Fibroblast of skin of abdomen (primary cell): ENCODE measurements around the gene OPCML.

Source experiments
- DNase-seq: peaks from one replicate; pipeline ENCODE4 v3.0.0-alpha.2; 2013

The OPCML gene

DNA sequence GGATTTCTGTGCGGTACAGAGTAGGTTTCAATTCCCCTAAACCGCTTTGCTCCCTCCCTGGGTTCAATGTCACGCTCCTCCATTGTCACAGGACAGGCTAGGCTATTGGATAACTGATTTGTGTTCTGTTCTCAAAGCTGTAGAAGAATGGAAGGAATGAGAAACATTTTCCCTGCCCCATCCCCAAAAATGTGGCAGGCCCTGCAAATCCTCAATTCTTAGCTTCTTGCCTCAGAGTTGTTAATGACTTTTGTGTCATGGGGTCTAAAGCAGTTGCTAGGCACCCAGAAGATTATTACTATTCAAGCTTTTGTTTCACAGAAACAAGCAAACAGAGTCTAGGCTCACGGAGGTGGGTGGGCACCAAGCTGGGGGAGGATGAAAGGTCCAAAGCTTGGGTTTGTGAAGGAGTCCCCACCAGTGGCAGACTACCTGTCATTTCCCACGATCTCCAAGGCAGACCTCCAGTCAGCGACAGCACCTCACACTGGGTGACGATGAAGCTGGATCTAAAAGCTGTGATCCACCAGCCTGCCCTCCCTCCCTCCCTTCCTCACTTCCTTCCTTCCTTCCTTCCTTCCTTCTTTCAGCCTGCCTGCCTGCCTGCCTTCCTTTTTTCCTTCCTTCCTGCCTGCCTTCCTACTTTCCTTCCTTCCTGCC, 1080.2 kb downstream of the OPCML start:
- peak; percentile 39 for DNase-seq

DNA sequence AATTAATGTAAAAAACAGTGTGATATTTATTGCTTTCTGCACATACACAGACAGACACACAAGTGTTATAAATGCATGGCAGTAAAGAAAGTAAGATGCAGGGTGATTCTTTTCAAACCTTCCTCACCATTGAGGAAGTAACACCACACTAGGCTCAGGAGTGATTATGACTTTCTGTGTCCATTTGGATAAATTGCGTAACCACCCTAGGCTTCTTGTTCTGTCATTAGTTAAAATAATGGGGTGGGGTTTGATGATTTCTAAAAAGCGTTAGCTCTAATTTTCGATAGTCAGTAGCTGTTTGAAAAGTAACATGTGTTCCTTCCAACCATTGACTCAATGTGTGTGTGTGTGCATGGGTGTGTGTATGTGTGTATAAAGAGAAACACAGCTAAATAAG, 1081.7 kb downstream of the OPCML start:
- no peak for DNase-seq

DNA sequence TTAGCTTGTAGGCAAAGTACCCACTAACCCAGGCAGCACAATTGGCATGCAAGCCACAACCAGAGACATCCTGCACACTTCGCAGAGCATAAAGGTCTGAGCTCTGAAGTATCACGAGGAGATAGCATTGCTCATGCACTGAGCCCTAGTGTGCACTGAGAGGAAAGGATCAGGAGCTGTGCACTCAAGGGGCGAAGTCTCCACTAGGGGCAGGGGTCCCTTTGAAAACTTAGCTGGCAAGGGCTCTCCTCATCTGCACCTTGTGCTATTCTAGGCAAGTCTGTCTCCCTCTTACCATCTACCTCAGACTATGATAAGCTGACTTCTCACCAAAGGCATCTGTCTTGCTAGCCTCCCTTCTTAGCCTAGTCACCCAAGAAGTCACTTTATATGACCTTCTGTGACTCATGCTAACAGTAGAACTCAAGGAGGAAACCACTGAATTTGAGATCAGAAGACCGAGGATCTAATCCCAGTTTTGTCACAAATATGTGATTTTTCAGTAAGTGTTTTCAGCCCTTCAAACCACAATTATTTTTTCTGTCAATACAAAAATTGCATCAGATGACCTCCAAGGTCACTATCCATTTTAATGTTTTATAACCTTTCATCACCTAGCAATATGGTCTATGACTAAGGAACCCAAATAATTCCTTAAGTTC, 1083.8 kb downstream of the OPCML start:
- peak; percentile 93 for DNase-seq

DNA sequence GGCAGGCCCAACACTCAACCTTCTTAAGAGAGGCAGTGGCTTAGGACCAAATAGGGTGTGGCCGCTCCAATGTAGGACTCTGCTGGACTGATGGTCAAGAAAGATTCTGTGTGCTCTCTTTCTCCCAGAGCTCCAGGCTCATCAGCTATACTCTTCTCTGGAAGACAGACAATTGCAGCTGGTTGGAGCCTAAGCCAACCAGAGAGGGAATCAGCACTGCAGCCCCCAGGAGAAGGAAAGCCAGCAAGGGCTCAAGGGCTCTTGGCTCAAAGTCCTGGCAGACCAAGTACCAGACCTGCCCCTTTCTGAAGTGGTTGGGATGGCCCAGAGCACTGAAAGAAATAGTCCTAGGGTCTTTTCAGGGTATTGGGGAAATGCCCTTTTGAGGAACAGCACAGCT, 1084.5 kb downstream of the OPCML start:
- no peak for DNase-seq

DNA sequence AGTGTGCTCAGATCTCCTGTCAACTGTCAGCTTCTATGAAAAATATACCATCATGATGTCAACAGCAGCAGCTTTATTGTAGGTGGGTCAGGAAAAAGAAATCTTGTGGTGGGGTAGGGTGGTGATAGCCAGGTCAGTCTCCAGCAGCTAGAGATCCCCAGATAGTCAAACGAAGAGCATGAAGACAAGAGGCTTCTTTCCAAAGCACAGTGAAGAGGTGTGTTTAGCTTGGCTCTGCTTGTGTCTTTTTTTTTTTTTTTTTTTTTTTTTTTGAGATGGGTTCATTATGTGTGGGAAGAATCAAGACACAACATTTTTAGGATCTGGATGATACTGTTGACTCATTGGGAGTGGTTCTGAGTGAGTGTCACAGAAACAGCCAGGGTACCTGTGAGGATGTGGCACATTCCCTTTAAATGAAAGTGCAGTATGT, 1086.4 kb downstream of the OPCML start:
- peak; percentile 77 for DNase-seq

DNA sequence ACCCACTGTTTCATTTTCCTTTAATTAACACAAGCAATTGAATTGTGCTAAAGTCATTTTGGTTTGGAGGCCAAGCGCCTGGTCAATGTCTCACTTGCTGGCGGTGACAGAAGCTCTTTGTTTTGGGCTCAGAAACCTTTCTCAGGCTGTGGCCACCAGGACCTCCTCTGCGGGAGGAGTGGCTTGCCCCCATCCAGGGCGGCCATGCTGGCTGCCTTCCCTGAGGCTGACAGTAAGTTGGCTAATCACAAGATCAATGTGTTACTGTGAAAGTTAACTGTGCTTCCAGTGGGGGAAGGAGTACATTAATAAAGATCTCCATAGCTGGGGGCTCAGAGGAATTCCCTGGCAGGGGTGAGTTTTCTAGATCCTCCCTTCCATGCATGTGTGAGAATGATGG, 1087.4 kb downstream of the OPCML start:
- DNase-seq: peak; percentile 44

DNA sequence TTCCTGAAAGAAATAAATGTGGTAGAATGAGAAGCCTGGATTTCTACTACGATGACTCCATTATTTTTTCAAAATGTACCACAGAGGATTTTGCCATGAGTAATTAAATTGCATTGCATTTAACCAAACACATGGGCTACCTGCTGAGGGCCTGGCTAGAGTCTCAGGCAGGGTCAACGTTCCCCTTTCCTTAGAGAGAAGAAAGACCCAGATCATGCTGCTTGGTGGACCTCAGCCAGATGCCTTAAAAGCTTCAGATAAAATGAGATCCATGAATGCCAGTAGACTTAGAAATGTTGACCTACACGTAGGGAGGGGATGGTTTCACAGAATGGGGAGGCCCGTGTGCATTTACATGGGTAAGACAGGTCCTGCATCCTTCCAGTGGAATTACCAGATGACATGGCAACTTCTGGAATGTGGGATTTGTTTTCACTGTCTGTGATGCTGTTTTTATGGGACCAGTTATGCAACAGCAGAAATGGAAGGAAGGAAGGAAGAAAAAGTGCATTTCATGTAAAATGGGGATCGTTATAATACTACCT, 1092.5 kb downstream of the OPCML start:
- peak; percentile 48 for DNase-seq

DNA sequence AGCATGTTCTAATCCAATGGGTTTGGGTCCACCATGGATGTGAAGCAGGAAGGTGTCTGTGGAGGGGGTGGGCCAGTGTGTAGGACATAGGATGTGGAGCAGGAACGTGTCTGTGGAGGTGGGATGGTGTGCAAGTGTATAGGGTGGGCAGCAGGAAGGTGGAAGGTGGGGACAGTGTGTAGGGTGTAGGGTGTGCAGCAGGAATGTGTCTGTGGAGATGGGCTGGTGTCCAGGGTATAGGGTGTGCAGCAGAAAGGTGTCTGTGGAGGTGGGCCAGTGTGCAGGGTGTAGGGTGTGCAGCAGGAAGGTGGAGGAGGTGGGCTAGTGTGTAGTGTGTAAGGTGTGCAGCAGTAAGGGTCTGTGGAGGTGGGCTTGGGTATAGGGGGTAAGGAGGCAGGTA, 1093.9 kb downstream of the OPCML start:
- DNase-seq: no peak

DNA sequence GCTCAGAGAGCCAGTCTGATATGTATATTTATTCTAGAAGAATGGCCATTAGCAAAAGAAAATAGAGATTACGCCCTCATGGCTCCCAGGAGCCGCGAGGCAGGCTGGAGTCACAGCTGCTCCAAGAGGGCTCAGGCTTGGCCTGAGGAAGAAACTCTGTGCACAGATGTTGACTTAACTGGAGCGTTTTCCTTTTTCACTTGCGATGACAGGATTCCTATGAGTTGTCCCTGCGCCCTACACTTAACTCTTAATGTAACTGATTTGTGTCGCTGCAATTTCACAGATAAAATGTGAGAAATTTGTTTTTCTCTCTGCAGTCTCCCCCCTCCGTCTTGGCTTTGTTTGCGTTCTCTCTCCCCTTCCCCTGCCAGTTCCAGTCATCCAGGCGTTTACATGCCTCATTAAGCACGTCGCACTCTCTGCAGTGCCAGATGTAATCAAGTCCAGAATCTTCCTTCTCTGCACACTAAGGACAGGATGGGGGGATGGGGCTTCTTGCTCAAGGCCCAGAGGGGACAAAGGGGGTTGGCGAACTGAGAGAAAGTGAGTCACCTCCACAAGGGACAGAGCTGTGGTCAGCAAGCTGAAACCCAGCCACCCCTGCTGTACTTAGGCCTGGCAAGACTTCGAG, 1101.8 kb downstream of the OPCML start:
- peak; percentile 38 for DNase-seq

DNA sequence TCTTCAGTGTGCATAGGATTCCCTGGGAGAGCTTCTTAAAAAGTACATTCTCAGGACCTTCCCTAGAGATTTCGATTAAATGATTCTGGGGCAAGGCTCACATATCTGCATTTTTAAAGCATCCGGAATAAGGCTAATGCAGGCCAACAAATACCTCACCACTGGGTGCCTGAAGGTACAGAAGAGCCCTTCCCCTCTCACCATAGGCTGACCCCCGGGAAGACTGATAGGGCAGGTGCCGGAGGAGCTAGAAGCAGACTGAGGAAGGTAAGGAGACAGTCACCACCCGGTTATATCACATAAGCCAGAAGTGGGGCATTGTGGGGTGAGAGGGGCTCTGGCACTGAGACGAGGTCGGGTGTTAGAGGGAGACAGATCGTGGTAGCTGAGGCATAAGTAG, 1102.6 kb downstream of the OPCML start:
- DNase-seq: no peak

DNA sequence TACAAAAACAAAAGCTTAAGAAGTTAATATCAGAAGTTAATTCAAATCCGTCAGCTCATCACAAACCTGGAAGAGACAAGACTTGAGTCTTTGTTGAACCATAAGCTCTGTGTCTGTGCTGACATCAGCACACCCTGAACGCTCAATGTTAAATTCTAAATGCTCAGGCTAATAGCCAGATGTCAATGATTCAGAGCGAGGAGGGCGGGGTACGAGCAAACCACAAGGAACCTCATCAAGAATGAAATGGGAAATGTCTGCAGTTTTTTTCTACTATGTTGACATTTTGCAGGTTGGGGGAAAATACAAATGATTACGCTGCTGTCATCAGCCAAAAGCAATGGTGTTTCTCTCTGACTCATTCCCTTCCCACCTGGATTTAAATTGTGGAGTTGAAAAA, 1104.7 kb downstream of the OPCML start:
- peak; percentile 91 for DNase-seq

DNA sequence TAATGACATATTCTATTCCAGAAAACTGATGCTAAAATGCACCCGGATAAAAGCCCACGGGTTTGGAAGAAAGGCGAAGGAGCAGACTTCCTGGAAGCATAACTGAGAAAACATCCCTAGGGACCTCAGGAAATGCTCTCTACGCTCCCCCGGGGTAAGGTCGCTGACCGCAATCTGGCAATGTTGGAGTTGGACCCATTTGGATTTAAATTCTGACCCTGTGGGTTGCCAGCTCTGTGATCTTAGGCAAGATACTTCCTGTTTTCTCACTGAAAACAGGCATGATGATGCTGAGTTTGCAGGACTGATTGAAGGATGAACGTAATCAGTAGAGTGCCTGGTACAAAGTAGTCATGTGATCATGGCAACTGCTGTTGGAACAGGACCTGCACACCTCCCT, 1107.9 kb downstream of the OPCML start:
- DNase-seq: no peak

DNA sequence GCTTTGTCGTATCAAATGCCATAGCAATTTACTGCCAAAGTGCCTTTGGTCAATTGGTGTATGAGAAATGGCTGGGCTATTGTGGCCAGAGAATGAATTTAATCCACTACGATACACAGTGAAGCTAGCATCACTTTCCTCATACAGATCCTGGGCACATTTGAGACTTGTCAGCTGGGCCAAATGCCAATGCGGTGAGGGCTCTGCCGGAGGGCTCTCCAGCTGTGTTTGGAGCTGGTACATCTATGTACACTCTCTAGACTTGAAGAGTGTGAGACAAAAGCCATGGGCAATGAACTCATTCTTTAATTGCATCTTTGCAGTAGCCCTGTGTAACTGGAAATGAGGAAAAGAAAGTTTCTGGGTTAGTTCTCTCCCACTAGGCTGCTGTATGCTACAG, 1109.0 kb downstream of the OPCML start:
- no peak for DNase-seq

DNA sequence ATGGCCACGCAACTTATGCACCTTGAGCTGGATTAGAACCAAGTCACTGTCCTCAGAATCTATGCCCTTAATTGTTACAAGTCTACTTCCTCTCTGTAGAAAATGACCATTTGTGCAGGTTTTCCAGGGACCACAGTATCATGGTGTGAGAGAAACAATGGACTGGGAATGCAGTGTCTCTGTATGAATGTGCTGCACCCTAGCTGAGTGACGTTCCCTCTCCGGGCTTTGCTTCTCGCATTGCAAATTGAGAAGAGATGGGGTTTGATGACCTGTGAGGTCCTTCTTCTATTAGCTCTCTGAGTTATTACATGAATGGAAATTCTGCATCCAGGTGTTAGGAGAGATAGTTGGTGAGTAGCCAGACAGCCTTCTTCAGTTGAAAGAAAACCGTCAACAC, 1109.6 kb downstream of the OPCML start:
- no peak for DNase-seq

DNA sequence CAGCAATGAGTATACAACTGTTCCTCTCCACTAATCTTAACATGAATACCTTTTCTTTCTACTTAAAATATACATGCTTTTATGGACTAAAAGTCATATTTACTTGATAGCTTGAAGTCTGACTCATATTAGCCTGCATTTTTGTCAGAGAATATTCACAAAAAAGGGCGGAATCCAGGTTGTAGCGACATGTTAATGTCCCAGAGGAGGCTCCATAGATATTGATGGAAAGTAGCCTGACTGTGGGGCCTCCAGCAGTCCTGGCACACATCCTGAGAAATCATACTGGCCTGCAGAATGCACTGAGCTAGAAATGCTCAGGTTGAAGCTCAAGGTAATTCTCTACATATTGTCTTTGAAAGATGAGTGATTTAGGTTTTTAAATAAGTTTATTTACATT, 1110.7 kb downstream of the OPCML start:
- no peak for DNase-seq

DNA sequence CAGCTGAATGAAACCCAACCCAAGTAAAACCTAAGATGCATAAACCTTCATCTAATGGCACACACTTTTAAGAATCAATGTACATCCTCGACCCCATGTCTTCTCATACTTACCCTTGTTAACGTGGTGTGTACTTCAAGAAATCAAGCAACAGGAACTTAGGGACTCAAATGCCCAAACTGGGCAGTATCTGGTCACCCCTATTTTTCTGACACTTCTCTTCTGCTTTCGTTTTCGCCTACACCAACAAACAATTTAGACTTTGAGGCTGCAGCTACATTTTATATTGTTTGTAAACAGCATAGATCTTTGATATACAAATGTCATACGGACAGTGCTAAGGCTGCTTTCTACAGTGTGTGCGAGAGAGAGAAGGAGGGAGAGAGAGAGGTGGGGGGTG, 1117.8 kb downstream of the OPCML start:
- DNase-seq: no peak

DNA sequence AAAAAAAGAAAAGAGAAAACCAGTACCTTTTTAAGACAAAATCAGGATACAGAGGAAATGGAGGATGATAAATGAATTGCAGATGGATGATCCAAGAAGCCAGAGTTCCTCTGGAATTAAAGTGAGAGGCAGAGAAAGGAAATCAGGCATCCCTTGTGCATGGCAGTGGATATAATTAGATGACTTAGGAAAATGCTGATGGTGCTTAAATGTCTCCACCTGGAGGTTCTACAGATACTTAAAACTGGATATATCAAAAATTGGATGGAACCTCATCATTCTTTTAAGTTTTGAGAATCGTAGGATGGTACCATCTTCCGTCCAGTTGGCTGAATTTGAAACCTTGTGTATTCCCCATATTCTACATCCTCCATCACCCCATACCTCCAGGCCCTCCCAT, 1121.9 kb downstream of the OPCML start:
- DNase-seq: peak; percentile 36

DNA sequence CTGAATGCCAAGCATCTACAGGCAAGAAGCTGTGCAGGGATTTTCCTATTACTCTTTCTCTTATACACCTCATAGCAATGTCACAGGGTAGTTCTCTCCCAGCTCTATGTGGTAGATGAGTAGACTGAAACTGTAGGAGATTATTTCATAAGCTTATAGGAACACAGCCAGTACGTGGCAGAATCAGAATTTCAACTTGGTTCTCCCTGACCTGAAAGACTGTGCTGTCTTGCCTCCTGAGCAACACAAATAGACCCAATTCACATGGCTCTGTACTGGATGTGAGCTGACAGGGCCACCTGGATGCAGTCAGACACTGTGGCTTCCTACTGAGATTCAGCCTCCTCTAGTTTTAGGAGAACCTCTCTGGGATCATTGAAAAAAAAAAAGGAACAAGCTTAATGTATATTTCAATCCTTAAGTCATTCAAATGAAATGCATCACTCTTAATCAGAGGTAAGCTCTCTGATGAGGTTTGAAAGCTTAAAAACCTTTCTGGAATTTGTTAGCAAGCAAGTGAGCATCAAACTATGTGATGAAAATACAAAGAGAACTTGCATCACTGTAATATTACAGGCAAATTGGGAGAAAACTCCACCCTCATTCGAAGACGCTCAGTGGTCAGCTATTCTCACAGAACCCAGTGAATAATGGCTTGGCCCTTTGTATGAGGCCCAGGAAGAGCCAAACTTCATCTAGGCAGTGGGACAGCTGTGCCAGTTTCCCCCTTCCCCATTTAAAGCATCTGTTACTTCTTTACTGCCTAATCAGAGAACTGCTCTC, 1122.5 kb downstream of the OPCML start:
- DNase-seq: peak; percentile 86

DNA sequence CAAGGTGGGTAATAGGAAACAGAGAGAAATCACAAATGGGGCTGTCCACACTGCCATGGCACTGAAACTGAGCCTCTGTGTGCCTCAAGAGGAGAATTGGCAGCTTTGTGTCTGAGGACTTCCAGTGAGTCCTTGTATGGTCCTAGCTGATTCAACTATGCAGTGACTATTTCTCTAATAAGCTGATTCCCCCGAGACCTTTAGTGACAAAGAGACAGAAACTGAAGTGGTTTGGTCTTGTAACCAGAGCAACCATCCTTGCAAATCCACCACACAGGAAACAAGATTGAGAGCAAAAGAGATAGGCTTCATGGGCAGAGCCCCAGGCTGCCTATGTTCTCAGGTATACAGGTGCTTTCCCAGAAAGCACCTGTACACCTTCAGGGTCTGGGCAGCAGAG, 1123.4 kb downstream of the OPCML start:
- DNase-seq: no peak

DNA sequence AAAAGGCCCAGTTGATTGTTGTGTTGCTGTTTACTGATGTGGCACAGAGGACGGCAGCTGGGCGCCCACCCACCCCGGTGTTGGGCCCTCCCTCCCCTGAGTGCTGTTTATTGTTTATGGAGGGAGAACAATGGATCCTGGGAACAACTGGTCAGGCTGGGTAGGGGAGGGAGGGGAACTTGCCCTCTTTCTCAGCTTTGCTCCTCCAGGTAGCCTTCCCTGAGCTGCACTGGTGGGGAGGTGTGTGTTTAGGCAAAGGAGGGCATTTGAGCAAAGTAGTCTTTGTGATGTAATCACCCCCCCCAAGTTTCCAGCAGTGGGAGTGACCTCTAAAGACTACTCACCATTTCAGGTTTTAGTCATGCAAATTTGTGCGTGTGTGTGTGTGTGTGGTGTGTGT, 1126.6 kb downstream of the OPCML start:
- DNase-seq: peak; percentile 11

DNA sequence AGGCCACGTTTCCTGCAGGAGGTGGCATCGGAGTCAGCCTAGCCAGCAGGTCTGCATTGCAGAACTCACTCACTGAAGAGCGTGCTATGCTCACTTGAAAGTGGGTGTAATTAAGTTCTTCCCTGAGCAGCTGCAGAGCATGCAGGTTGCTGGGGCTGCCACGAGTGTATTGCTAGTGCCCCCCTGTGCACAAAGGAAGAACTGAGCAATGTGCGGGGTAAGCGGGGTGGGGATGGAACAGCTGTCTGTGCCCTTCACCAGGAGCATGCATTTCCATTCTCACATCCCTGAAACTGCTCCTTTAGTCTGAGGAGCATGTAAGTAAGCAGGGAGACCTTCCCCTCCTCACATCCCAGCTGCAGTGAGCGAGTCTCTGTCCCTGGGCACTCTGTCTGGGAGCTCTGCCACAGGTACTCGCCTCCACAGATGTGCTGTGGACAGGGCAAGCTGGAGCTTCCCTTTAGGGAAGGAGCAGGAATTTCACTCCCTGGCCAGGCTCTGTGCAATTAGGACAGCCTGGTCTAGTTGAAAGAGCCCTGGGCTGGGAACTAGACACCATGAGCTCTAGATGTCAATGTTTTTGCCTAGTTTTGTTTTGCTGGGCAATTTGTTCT, 1130.1 kb downstream of the OPCML start:
- peak; percentile 67 for DNase-seq

DNA sequence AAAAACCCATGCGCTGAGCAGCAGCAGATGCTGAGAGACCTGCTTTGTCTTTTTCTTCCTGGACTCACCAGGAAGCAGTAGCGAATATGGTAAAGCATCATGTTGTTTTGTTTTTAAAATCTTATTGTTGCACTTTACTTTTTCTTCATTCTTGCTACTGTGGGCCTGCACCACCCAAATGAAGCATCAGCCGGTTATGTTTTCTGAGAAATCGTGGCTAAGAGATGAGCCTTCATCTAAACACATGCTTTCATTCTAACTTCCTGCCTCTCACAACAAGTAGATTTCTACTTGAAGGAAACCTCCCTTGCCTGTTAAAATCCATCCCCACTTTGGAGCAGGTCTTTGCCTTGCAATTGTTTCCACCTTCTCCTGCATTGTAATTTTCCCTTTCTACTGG, 1136.0 kb downstream of the OPCML start:
- no peak for DNase-seq

DNA sequence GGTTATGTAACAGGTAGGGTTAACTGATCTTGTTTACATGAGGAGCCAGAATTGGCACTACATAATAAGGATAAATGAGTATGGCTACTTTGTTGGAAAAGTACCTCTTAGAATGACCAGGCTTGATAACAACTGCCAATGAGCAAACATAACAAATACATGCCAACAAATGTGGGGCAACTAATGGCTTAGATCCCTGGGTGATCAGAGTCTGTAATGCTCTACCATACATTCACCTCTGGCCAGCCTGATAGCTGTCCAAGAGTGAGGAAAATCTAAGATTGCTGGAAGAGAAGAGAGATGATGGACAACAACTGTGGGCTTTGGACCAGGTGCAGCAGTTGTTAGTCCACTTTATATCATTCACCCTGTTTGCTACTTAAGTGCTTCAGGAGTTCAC, 1136.9 kb downstream of the OPCML start:
- no peak for DNase-seq
